Progenitor cell of endocrine pancreas (in vitro differentiated cells): ENCODE measurements around the gene KIF14. TPM values are rescaled to one million over a fixed set of nuclear protein-coding genes. Genes with fewer than 3 reads are reported as not detected.

Experiments used
- DNase-seq: peaks from one replicate; pipeline ENCODE4 v3.0.0; 2021; ENCODE audit warnings: low spot score; ENCODE audit not compliant: unreplicated experiment
- H3K27ac Mint-ChIP-seq: 2 replicates; pipeline ENCODE4 v1.8.0; 2021; ENCODE audit warnings: mild to moderate bottlenecking, moderate library complexity, mixed read lengths
- H3K27me3 Mint-ChIP-seq: 2 replicates; pipeline ENCODE4 v1.8.0; 2021; ENCODE audit warnings: mixed read lengths
- H3K36me3 Mint-ChIP-seq: 2 replicates; pipeline ENCODE4 v1.8.0; 2022; ENCODE audit warnings: mixed read lengths; ENCODE audit not compliant: insufficient read depth
- H3K4me1 Mint-ChIP-seq: 2 replicates; pipeline ENCODE4 v1.8.0; 2021; ENCODE audit warnings: low read depth, mixed read lengths
- H3K4me3 Mint-ChIP-seq: 2 replicates; pipeline ENCODE4 v1.8.0; 2021; ENCODE audit warnings: low read depth, mild to moderate bottlenecking, moderate library complexity, mixed read lengths
- H3K9me3 Mint-ChIP-seq: 2 replicates; pipeline ENCODE4 v1.8.0; 2021; ENCODE audit warnings: low read depth, mixed read lengths
- total RNA-seq: library from RNA; stranded (reverse); gene quantifications from 2 replicates; pipeline ENCODE4 v1.2.1, GENCODE V29; 2021
- TF ChIP-seq, protein P1 (sequence below): fragments of 200-600 bp; sonication (generic); IDR thresholded peaks from one replicate; pipeline ENCODE4 v1.5.0; 2021; ENCODE audit warnings: antibody characterized with exemption, mild to moderate bottlenecking; ENCODE audit not compliant: unreplicated experiment

Gene KIF14
- total RNA-seq, 1 donor from 2014 or later: 7.8 TPM

DNA sequence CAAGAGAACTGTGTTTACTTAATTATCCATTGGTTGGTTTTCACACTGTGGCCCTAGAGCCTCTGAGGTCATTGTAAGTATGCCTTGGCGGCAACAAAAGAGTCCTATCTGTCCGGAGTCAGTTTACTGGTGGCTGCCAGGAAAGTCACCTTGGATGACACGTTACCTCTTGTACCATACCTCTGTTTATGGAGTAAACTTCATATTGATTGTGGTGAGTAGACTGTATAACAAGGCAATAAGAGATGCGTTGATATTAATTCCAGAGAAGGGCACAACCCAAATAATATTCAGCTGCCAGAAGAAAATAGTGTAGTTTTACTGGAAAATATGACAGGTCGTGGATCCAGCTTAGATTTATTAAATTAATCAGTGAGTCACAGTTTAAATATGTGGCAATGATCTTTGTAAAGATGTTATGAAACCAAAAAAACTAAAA, 20.4 kb upstream of the KIF14 start:
- Mint-ChIP-seq H3K27ac (no peak overlapping the region), H3K27me3 (no peaks in the 10 kb centered on the region), H3K36me3 (peaks cover 6% of the 10 kb centered on the region), H3K9me3 (no peaks in the 10 kb centered on the region), H3K4me1 (no peaks in the 10 kb centered on the region), H3K4me3 (no peak overlapping the region)
- no peak for DNase-seq
- TF ChIP-seq, protein P1, sequence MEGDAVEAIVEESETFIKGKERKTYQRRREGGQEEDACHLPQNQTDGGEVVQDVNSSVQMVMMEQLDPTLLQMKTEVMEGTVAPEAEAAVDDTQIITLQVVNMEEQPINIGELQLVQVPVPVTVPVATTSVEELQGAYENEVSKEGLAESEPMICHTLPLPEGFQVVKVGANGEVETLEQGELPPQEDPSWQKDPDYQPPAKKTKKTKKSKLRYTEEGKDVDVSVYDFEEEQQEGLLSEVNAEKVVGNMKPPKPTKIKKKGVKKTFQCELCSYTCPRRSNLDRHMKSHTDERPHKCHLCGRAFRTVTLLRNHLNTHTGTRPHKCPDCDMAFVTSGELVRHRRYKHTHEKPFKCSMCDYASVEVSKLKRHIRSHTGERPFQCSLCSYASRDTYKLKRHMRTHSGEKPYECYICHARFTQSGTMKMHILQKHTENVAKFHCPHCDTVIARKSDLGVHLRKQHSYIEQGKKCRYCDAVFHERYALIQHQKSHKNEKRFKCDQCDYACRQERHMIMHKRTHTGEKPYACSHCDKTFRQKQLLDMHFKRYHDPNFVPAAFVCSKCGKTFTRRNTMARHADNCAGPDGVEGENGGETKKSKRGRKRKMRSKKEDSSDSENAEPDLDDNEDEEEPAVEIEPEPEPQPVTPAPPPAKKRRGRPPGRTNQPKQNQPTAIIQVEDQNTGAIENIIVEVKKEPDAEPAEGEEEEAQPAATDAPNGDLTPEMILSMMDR: no peak

DNA sequence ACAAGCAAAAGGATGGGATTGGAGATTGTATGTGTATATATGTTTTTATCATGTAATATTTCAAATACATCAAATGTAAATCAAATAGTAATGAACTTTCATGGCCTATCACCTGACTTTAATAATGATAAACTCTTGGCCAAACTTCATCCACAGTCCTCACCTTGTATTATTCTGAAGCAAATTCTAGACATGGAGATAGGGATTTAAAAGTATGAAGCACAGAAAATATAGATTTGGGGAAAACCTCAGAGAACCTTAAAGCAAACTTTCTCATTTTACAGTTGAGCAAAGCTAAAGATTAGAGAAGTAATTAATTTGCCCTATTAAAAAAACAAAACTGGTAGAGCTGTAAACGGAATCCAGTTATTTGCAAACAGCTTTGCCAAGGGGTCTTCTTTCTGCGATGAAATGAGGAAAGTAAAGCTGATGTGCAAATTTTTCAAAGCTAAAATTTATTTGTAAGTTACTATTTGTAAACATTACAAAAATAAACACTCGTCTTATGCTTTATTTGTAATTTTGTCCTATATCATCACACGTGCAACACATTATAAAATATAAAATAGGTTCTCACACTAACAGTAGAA, 19.9 kb upstream of the KIF14 start:
- H3K4me1 Mint-ChIP-seq: no peaks in the 10 kb centered on the region
- H3K4me3 Mint-ChIP-seq: no peak overlapping the region
- H3K27me3 Mint-ChIP-seq: no peaks in the 10 kb centered on the region
- no peak overlapping the region for H3K27ac Mint-ChIP-seq
- no peak for DNase-seq
- TF ChIP-seq, protein P1: no peak
- H3K36me3 Mint-ChIP-seq: peaks cover 6% of the 10 kb centered on the region
- H3K9me3 Mint-ChIP-seq: no peaks in the 10 kb centered on the region

- H3K4me3 Mint-ChIP-seq: no peak overlapping the region
- H3K27ac Mint-ChIP-seq: no peak overlapping the region
- no peaks in the 10 kb centered on the region for H3K9me3 Mint-ChIP-seq
- TF ChIP-seq, protein P1: no peak
- peaks cover 3% of the 10 kb centered on the region for H3K36me3 Mint-ChIP-seq
- H3K4me1 Mint-ChIP-seq: no peaks in the 10 kb centered on the region
- H3K27me3 Mint-ChIP-seq: no peaks in the 10 kb centered on the region
- DNase-seq: no peak
Measured at GRCh38 chr1:200638073-200638472, 17.5 kb upstream of the KIF14 start.

GRCh38 chr1:200636681-200637080, 16.1 kb upstream of the KIF14 start:
- H3K4me3 Mint-ChIP-seq: no peak overlapping the region
- H3K36me3 Mint-ChIP-seq: peaks cover 2% of the 10 kb centered on the region
- no peaks in the 10 kb centered on the region for H3K9me3 Mint-ChIP-seq
- DNase-seq: no peak
- TF ChIP-seq, protein P1: no peak
- no peaks in the 10 kb centered on the region for H3K27me3 Mint-ChIP-seq
- H3K4me1 Mint-ChIP-seq: no peaks in the 10 kb centered on the region
- H3K27ac Mint-ChIP-seq: no peak overlapping the region

- no peak overlapping the region for H3K27ac Mint-ChIP-seq
- H3K4me1 Mint-ChIP-seq: peaks cover 7% of the 10 kb centered on the region
- H3K9me3 Mint-ChIP-seq: no peaks in the 10 kb centered on the region
- TF ChIP-seq, protein P1: peak; percentile 12
- no peak for DNase-seq
- H3K36me3 Mint-ChIP-seq: peaks cover 2% of the 10 kb centered on the region
- H3K27me3 Mint-ChIP-seq: no peaks in the 10 kb centered on the region
- H3K4me3 Mint-ChIP-seq: no peak overlapping the region
Measured at GRCh38 chr1:200634261-200635122, 13.9 kb upstream of the KIF14 start.
